ENCODE results near the gene NGEF. TPM values are rescaled to one million over a fixed set of nuclear protein-coding genes. Genes with fewer than 3 reads are reported as not detected.
A peak's percentile ranks its signal among the peaks of the same experiment; 100 is the strongest.

The NGEF gene
- total RNA-seq, 3 donors from 2014 or later = 20.1 to 67.5 (median 38.0) TPM

- TF ChIP-seq CTCF (IDR thresholded peaks at IDR 0.05) = no peak
- no peak overlapping the region for H3K4me3 ChIP-seq
- peaks cover 24% of the 10 kb centered on the region for H3K4me1 ChIP-seq (ENCODE audit: low read depth)
- DNase-seq = peak in 1 of 3 donors; percentile 56
- ATAC-seq = no peak
- H3K36me3 ChIP-seq (ENCODE audit: low read depth) = no peaks in the 10 kb centered on the region
- no peaks in the 10 kb centered on the region for H3K9me3 ChIP-seq
- intact Hi-C loops (cut with DNase I, micrococcal nuclease) = no loop called here
Measured at GRCh38 chr2:232871835-232872736, 141.0 kb downstream of the NGEF start.

DNA sequence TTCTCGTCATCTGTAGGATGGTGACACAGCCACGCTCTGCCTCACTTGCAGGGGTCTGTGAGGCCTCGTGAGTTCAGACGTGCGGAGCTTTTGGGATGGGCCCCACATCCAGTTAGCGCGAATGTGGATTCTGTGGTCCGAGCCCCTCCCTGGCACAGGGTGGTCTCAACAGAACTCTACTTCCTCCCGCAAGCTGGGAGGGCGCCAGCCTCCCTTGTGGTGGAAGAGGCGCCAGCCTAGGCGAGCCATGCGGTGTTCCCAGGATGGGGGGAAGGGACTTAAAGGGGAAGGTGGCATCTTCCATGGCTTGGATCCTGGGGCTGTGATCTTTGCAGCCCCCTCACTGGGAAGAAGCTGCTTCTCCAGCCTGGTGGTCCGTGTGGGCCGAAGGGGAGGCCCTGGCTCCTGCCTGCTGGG is 141.6 kb downstream of the NGEF start:
- intact Hi-C loops (cut with DNase I, micrococcal nuclease) = no loop called here
- Histone ChIP-seq H3K9me3 (no peaks in the 10 kb centered on the region), H3K4me3 (no peak overlapping the region), H3K36me3 (ENCODE audit: low read depth) (no peaks in the 10 kb centered on the region), H3K4me1 (ENCODE audit: low read depth) (peaks cover 24% of the 10 kb centered on the region)
- TF ChIP-seq CTCF (IDR thresholded peaks at IDR 0.05) = no peak
- no peak for ATAC-seq
- DNase-seq = no peak

DNA sequence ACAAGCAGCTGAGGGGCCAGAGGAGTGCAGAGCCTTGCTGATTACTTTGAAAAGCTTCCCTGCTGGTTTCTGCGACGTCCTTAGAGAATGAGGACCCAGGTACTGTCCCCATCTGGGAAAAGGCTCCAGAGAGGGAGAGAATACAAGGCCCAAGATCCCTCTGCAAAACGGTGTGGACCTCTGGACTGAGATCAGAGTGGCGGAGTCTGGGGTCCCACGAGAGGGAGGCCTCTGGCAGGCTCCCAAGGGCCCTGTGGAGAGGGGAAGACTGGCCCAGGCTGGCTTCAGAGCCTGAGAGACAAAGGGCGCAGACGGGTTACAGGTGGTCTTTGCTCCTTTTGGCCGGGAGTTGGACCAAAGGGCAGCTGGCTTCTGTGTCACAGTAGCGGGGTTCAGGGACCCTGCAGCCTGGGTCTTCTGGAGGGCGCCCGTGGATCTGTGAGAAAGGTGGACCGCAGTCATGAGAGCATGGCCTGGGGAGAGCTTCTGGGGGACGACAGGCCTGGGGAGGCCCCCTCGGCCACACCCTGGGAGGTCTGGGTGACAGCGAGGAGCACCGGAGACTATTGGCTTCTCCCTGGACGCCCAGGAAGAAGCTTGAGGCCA is 142.2 kb downstream of the NGEF start:
- Histone ChIP-seq H3K4me1 (ENCODE audit: low read depth) (peaks cover 26% of the 10 kb centered on the region), H3K4me3 (no peak overlapping the region), H3K36me3 (ENCODE audit: low read depth) (no peaks in the 10 kb centered on the region), H3K9me3 (no peaks in the 10 kb centered on the region)
- ATAC-seq = no peak
- TF ChIP-seq CTCF (IDR thresholded peaks at IDR 0.05) = no peak
- intact Hi-C loops (cut with DNase I, micrococcal nuclease) = no loop called here
- DNase-seq = no peak

GRCh38 chr2:232870018-232870765 is 142.9 kb downstream of the NGEF start, which contains the start of gene SNORC:
TSS of gene SNORC (plus strand) at chr2:232870264. CDS start at chr2:232870342, 78 bp downstream.
- Histone ChIP-seq H3K36me3 (ENCODE audit: low read depth) (no peaks in the 10 kb centered on the region), H3K9me3 (no peaks in the 10 kb centered on the region), H3K4me3 (no peak within 1 kb of the TSS), H3K4me1 (ENCODE audit: low read depth) (peaks cover 20% of the 10 kb centered on the region)
- ATAC-seq (no peak), DNase-seq (no peak)
- no peak for TF ChIP-seq CTCF (IDR thresholded peaks at IDR 0.05)
- intact Hi-C loops (cut with DNase I, micrococcal nuclease) = no loop called here

- H3K4me3 ChIP-seq = no peak overlapping the region
- intact Hi-C loops (cut with DNase I, micrococcal nuclease) = no loop called here
- DNase-seq (no peak), ATAC-seq (no peak)
- H3K9me3 ChIP-seq = no peaks in the 10 kb centered on the region
- H3K4me1 ChIP-seq (ENCODE audit: low read depth) = peaks cover 13% of the 10 kb centered on the region
- no peak for TF ChIP-seq CTCF (IDR thresholded peaks at IDR 0.05)
- H3K36me3 ChIP-seq (ENCODE audit: low read depth) = no peaks in the 10 kb centered on the region
Measured at GRCh38 chr2:232869138-232870017, 143.7 kb downstream of the NGEF start.

All from mucosa of descending colon (tissue), 3 donors.